ENCODE measurements around the gene ITGA7.

Gene ITGA7

GRCh38 chr12:55694651-55695050 is 13.1 kb downstream of the ITGA7 start:
- intact Hi-C loops (cut with DNase I): no loop called here

GRCh38 chr12:55694188-55694515 is 13.6 kb downstream of the ITGA7 start:
- intact Hi-C loops (cut with DNase I): no loop called here
- DNase-seq: peak in 2 of 42 donors; percentile 8 to 16

More at GRCh38 chr12:55694651-55695050, 13.1 kb downstream of the ITGA7 start:
- peak in 1 of 42 donors; percentile 3 for DNase-seq

DNA sequence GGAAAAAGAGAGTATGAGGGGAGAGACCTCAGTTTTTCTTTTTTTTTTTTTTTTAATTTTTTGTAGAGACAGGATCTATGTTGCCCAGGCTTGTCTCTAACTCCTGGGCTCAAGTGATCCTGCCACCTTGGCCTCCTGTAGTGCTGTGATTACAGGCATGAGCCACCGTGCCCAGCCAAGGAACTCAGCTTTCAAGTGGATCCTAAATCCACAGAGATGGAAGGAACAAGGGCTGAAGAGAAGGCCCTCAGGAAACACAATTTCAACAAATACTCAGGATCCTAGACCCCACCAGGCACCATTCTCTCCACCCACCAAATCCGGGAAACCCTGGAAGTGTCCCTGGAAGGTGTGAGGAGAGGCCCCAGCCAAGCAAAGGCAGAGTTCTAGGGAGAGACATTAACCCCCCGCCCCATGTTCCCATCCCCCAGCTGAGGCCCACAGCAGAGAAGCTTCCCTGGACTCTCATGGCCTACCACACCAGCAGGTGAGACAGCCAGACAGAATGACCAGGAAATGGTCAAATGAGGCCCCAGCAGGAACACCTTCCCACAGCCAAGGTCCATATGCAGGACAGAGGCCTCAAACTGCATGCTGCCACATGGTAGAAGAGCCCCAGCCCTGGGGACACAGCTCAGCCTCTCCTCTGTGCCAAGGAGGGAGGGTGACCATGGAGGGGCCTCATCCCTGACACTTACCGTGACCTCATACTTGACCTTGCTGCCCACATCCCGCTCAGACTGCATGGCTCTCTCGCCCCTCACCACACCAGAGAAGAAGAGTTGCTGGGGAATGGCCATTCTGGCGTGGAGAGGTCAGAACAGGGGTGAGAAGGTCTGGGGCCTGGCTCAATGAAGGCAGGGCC is 14.1 kb downstream of the ITGA7 start:
- intact Hi-C loops (cut with DNase I): no loop called here
- peak in 1 of 42 donors; percentile 8 for DNase-seq

DNA sequence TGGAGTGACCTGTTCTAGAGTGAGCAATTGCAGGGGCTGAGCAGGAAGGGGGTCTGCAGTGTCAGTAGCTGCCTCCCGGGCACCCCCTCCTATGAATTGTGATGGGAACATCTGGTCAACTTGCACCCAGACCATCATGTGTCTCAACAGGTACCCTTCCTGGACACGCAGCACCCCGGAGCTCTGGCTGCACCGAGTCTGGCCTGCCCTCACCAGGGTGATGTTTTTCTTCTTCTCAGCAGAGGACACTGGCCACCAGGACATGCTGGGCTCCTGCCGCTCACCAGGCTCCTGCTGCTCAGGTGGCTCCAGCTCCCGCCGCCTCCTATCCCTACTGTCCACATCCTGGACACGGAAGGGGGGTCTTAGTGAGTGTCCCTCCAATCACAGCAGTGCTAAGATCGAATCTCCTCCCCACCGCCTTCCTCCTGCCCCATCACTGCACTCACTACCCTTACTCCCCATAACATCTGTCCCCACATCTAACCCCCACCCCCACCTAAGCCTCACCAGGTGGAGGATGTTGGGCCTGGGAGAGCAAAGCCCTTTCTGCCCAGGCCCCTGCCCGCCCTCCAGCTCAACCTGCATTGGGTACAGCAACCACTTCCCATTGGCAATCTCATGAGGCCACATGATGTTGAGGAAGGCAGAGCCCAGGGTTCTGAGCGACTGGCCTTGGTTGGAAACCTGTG is 14.9 kb downstream of the ITGA7 start:
- intact Hi-C loops (cut with DNase I): no loop called here
- DNase-seq: peak in 1 of 42 donors; percentile 8

DNA sequence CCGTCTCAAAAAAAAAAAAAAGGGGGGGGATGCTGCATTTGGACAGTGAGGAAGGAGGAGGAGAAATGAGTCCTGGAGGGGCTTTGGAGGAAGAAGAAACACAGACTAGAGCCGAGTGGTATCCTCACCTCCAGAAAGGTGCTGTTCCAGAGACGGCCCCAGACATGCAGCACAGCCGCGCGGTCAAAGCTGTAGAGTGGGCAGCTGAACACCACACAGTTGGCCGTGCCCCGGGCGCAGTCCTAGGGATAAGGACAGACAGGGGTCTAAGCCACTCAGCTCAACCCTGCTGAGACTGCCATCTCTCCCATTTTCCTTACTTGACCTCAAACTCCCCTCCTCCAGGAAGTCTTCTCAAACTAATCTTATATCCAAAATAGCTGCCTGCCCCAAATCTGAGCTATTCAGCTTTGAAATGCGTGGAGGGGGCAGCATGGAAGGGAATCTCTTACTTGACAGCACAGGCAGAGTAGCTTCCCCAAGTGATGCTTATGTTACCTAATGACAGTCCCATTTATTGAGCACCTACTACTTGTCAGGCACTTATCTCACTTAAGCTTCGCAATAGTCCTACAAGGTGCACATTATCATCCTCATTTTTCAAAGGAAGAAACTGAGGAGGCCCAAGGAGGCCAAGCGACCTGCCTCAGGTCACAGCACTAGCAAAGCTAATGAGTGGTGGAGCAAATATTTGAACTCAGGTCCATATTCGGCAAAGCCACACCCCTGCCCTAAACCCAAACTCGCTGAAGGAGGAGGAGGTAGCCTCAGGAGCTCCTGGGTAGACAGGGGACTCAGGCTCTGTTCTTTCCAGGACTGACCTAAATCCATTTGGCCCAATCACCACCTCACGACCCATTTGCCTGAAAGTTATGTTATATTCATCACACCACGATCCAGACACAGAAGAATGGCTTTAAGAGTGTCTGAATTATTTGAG is 18.7 kb downstream of the ITGA7 start:
- intact Hi-C loops (cut with DNase I): no loop called here
- DNase-seq: peak in 1 of 42 donors; percentile 42

DNA sequence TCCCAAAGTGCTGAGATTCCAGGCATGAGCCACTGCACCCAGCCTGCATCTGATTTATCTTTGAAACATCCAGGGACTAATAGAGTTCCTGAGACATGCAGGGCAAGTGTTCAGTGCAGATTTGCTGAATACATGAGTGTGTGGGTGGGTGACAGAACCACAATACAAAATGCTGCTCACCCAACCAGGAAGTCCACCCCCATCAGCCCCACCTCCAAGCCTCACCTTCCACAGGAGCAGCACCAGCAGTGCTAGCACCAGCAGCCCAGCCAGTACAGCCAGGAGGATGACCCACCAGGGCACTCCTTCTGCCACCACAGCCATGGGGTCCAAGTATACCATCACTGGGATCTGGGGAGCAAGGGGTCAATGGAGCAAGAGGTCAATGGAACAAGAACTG is 20.0 kb downstream of the ITGA7 start:
- intact Hi-C loops (cut with DNase I): no loop called here
- DNase-seq: peak in 1 of 42 donors; percentile 25

GRCh38 chr12:55686366-55687010 is 21.2 kb downstream of the ITGA7 start:
- intact Hi-C loops (cut with DNase I): no loop called here
- DNase-seq: no peak

- intact Hi-C loops (cut with DNase I): no loop called here
Measured at GRCh38 chr12:55685671-55686070, 22.0 kb downstream of the ITGA7 start.

GRCh38 chr12:55684761-55685370 is 22.8 kb downstream of the ITGA7 start:
- peak in 1 of 42 donors; percentile 28 for DNase-seq
- intact Hi-C loops (cut with DNase I): no loop called here

More at GRCh38 chr12:55685671-55686070, 22.0 kb downstream of the ITGA7 start:
- DNase-seq: no peak

DNA sequence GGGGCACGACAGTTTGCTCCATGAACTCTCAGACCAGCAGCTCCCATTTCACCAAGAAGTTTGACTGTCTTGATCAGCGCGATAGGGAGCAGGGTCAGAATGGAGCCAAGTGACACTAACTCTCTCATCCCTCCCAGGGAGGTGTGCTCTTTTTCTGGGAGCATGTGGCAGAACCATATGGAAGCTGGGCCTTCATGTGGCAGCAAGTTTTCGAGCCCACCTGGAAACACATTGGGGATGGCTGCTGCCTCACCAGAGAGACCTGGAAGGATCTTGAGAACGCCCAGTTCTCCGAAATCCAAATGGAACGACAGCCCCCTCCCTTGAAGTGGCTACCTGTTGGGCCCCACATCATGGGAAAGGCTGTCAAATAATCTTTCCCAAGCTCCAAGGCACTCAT is 24.0 kb downstream of the ITGA7 start:
- peak in 1 of 42 donors; percentile 23 for DNase-seq
- intact Hi-C loops (cut with DNase I): no loop called here

DNA sequence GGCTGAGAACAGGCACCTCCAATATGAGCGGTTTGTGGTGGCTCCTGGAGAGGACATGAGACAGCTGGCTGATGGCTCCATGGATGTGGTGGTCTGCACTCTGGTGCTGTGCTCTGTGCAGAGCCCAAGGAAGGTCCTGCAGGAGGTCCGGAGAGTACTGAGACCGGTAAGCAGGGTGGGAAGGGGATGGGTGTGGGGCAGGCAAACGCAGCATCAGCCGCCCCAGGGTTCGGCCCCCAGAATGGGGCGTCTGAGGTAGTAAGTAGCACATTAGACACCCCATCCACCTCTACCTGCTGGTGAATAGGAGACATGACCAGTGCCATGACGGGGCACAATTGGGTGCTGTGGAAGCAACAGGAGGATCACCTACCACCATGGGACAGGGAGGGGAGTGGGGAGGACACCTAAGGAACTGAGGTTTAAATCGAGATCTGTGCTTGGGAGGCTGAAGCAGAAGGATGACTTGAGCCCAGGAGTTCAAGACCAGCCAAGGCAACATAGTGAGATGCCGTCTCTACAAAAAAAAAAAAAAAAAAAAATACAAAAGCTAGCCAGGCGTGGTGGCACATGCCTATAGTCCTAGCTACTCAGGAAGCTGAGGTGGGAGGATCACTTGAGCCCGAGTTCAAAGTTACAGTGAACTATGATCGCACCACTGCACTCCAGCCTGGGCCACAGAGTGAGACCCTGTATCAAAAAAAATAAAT is 25.5 kb downstream of the ITGA7 start:
- peak in 1 of 42 donors; percentile 30 for DNase-seq
- intact Hi-C loops (cut with DNase I): no loop called here

GRCh38 chr12:55681142-55682077 is 26.3 kb downstream of the ITGA7 start:
- intact Hi-C loops (cut with DNase I): no loop called here
- peak in 30 of 42 donors; percentile 4 to 66 (median 31) for DNase-seq

DNA sequence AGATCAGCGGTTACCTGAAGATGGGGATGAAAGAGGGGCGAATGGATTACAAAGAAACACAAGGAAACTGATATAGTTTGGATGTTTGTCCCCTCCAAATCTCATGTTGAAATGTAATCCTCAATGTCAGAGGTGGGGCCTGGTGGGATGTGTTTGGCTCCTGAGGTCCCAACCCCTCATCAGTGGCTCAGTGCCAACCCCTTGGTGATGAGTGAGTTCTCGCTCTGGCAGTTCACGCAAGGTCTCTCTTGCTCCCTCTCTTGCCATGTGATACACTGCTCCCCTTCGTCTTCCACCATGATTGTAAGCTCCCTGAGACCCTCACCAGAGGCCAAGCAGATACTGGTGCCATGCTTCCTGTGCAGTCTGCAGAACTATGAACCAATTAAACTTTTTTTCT is 28.0 kb downstream of the ITGA7 start:
- intact Hi-C loops (cut with DNase I): no loop called here
- DNase-seq: no peak

- no peak for DNase-seq
- intact Hi-C loops (cut with DNase I): no loop called here
Measured at GRCh38 chr12:55676707-55677106, 31.0 kb downstream of the ITGA7 start.

- intact Hi-C loops (cut with DNase I): no loop called here
- peak in 1 of 42 donors; percentile 13 for DNase-seq
Measured at GRCh38 chr12:55675666-55676065, 32.0 kb downstream of the ITGA7 start.

DNA sequence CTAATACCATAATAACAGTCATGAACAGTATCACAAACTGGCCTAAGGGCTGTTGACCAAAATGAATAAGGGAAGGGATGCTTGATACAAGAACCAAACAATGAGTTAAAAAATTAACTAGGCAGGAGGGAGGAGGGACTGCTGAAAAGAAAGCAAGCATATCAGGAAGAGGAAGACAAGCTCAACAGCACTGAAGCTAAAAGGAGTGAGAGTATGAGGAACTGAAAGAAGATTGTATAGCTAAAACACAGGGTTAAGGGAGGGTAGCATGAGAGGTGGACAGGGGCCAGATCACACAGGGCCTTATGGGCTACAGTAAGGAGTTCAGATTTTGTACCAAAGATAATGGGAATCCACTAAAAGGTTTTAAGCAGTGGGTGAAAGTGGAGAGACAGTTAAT is 34.1 kb downstream of the ITGA7 start:
- intact Hi-C loops (cut with DNase I): no loop called here
- no peak for DNase-seq

- intact Hi-C loops (cut with DNase I): no loop called here
- DNase-seq: peak in 1 of 42 donors; percentile 23
Measured at GRCh38 chr12:55671746-55672145, 36.0 kb downstream of the ITGA7 start.
